HepG2 (cell line): Measurements from ENCODE around the gene TMEM209.

Source experiments
- CREBL2 ChIP-seq: sonication (generic); formaldehyde crosslinking; IDR thresholded peaks from 2 replicates; pipeline ENCODE4 v1.8.1; 2023; ENCODE audit warnings: missing genetic modification reagents, mild to moderate bottlenecking, borderline replicate concordance
- CTCF ChIP-seq: sonication (generic); formaldehyde crosslinking; IDR thresholded peaks from 2 replicates; pipeline ENCODE4 v1.5.0; 2020; ENCODE audit warnings: mild to moderate bottlenecking, missing genetic modification reagents, moderate library complexity
- EZH2 ChIP-seq: conservative IDR thresholded peaks from 2 replicates; pipeline ENCODE4 v1.6.1; 2012; ENCODE audit warnings: mild to moderate bottlenecking, low read depth, low read length, moderate library complexity
- FOXJ3 ChIP-seq: sonication (generic); formaldehyde crosslinking; IDR thresholded peaks from 2 replicates; pipeline ENCODE4 v1.4.0; 2020; ENCODE audit warnings: missing genetic modification reagents, mild to moderate bottlenecking, borderline replicate concordance
- SALL2 ChIP-seq: sonication (generic); formaldehyde crosslinking; IDR thresholded peaks from 2 replicates; pipeline ENCODE4 v1.8.1; 2023; ENCODE audit warnings: mild to moderate bottlenecking, missing genetic modification reagents, inconsistent platforms
- ZBTB8A ChIP-seq: sonication (generic); formaldehyde crosslinking; IDR thresholded peaks from 2 replicates; pipeline ENCODE4 v1.4.0; 2020; ENCODE audit warnings: mild to moderate bottlenecking, low read depth, missing genetic modification reagents, borderline replicate concordance

- TF ChIP-seq CTCF (CRISPR knock-in tag) (no peak), SALL2 (no peak), CREBL2 (CRISPR knock-in tag) (no peak), ZBTB8A (CRISPR knock-in tag) (no peak), EZH2 (no peak), FOXJ3 (CRISPR knock-in tag) (no peak)
These were observed 69.7 kb downstream of the TMEM209 start for GRCh38 chr7:130135208-130136205.
